ENCODE data around the gene SLCO2A1.

SLCO2A1 gene

GRCh38 chr3:133999891-134000685, 29.6 kb downstream of the SLCO2A1 start:
- no peak for FAIRE-seq

- no peak for FAIRE-seq
Observed at GRCh38 chr3:133998691-133999241, 31.0 kb downstream of the SLCO2A1 start.

- FAIRE-seq = no peak
Observed at GRCh38 chr3:133997871-133998635, 31.7 kb downstream of the SLCO2A1 start.

DNA sequence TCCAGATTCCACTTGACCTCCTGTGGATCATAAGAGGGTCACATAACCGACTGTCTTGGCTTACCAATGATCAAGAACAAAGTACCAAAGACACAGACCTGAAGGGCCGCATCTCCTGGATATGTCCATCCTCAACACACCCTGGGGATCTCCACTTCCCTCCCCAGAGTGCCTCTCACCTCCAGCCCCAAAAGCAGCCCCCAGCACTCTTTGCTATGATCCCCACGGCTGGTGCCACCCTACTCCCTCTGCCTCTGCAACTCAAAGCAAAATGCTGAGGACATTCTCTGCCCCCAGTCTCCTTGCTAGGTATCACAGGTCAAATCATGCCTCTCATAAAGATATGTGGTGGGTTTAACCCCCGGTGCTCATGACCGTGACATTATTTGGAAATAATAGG, 32.7 kb downstream of the SLCO2A1 start:
- FAIRE-seq = no peak

- no peak for FAIRE-seq
Observed at GRCh38 chr3:133996251-133996661, 33.5 kb downstream of the SLCO2A1 start.

- FAIRE-seq = no peak
Observed at GRCh38 chr3:133995264-133995663, 34.5 kb downstream of the SLCO2A1 start.

DNA sequence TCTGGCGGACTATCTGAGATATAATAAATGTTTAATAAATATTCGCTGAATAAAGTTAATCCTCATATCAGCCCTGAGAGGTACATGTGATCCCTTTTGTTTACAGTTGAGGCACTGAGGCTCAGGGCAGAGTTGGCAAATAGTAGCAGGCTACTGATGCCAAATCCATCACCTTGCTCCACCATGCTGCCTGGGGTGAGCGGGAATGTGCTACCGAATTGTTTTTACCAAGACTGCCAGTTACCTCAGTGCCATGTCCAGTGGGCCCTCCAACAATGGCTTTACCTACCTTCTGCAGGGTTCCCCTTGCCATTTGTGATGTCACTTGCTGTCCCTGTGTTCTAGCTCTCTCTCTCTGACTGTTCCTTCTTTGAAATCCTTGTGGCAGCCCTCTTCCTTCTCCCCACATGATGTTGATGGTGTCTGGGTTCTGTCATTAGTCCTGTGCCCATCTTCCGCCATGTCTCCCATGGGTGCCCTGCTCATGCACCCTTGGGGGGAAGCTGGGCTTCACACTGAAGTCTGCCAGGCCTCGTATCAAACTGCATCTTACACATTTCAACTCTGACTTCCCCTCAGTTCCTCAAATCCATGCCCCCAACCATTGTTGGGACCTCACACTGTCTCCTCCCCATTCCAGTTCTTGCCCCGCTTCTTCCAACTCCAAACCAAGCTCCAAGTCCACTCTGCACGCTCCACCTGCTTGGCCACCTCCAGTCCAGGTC, 35.4 kb downstream of the SLCO2A1 start:
- FAIRE-seq = no peak

GRCh38 chr3:133992951-133993620, 36.6 kb downstream of the SLCO2A1 start:
- no peak for FAIRE-seq

DNA sequence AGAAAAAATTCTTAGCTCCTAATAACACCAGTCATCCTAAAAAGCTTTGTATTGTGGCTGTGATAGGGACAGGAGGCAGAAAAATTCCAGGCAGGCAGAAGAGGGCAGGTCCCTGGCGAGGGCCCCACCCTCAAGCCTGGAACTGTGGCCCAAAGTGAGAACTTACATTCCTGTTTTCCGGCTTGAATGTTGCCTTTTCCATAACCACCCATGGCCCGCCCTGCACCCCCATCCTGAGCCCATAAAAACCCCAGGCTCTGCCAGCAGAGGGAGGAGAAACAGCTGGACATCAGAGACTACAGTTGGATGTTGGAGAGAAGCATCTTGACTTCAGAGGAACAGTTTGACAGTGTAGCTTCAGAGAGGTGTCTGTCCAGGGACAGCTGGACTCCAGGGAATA, 37.3 kb downstream of the SLCO2A1 start:
- FAIRE-seq = no peak

GRCh38 chr3:133991637-133992036, 38.1 kb downstream of the SLCO2A1 start:
- FAIRE-seq = no peak

DNA sequence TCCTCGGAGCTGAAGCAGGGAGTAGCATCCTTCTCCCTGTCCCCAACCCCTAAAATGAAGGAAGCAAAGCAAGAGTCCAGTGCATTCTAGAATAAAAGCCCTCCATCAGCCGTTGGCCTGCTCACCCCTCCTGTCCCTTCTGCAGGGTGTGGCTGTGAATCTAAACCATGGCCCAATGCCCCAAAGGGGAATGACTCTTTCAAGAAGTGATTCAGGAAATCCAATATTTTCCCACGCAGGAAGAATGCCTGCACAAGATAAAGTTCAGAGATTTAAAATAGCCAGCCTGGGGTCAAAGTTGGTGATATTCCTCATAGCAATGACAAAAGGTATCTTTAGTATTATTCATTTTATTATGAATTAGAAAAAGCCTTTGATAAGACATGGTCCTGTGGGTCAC, 38.5 kb downstream of the SLCO2A1 start:
- no peak for FAIRE-seq

GRCh38 chr3:133989936-133990702, 39.6 kb downstream of the SLCO2A1 start:
- FAIRE-seq = no peak

GRCh38 chr3:133988631-133989161, 41.0 kb downstream of the SLCO2A1 start:
- FAIRE-seq = no peak

- FAIRE-seq = no peak
Observed at GRCh38 chr3:133987948-133988484, 41.7 kb downstream of the SLCO2A1 start.

DNA sequence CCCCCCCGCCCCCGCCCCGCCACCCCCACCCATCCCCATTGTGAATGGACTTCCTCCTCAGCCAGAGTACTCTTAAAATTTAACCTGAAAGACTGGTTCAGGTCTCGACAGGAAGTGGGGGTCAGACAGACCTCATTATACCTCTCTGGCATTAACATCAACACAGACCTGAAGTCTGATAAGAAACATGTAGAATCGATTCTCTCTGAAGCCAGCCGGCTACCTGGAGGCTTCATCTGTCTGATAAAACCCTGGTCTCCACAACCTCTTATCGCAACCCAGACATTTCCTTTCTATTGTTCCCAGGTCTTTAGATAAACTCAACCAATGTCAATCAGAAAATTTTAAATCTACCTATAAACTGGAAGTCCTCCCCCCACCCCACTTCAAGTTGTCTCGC, 42.6 kb downstream of the SLCO2A1 start:
- FAIRE-seq = no peak

- FAIRE-seq = no peak
Observed at GRCh38 chr3:133986311-133986710, 43.4 kb downstream of the SLCO2A1 start.

DNA sequence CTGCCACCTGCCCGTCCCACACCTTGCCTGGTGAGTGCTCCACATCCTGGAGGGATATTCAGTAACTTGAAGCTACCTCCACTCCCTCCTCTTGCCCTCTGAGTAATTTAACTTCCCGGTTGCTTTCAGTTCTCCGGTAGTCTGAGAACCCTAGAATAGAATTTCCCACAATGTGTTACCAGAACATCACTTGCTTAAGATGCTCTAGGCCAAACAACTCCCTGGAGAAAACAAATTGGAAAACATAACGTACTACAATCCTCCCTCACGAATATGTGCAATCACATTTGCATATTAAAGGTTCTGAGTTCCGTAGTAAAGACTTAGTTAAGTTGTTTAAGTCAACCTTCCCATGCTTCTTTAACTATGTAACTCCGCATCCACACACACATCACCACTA, 44.8 kb downstream of the SLCO2A1 start:
- FAIRE-seq = no peak

DNA sequence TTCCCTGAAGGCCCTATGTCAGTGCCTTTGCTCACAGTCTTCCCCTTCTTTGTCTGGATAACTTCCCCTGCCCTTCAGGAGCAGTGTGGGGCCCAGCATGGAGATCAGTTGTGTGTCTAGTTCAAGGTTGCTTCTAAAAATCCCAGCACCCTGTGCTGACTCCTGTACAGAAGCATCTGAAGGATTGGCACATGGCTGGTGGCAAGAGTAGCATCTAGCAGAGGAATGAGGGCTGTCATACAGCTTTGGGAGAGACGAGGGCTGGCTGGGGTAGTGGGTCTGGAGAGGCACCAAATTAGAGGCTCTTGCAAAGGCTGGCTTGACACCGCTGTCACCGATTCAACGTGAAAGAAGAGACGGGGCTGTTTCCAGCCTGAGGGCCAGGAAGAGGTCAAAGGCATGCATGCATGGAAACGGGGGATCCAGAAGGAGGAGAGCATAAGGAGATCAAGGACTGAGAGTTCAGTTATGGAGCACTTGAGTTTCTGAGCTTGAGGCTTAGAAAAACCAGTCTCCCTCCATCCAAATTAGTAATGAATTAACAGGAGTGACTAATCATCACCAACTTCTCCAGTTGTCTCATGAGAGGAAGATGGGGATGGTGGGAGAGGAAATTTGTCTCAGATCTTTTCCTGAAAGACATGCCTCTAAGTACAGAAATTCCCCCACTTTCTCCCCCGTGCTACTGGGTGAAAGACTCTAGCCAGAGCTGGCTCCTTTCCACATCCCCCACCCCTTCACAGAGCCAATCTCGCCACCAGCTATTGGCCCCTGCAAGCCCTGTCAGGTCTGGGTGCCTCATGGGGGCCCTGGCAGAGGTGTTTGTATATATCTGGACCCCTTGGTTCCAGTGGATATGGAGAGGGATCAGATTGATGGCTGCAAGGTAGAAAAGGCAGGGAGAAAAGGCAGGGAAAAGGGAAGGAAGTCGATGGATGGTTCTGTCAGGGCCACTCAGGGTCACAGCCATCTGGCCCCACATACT, 45.9 kb downstream of the SLCO2A1 start:
- FAIRE-seq = no peak

DNA sequence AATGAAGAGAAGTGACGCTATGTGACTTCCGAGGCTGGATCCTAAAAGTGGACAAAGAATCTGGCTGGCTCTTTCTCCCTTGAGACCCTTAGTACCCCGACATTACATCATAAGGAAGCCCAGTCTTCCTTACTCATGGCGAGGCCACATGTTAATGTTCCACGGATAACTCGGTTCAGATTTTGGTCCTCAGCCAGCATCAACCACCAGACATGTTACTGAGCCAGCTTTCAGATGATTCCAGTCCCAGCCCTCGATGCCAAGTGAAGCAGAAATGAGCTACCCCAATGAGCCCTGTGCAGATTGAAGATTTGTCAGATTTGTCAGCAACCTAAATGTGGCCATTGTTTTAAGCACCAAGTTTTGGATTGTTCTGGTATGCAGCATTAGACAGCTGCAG, 46.6 kb downstream of the SLCO2A1 start:
- FAIRE-seq = no peak

- FAIRE-seq = no peak
Observed at GRCh38 chr3:133980550-133980949, 49.2 kb downstream of the SLCO2A1 start.
